OCI-LY3 (cell line): Measurements from ENCODE around the gene PIK3CA.

Source experiments
- H2AFZ ChIP-seq: fragments of 200-600, 300-600 bp; shearing (Covaris generic); 2 replicates; pipeline ENCODE4 v1.6.0; 2014; ENCODE audit warnings: antibody characterized with exemption, low read depth, low read length
- H3K27ac ChIP-seq: fragments of 200-600, 300-600 bp; sonication (generic); 2 replicates; pipeline ENCODE4 v1.5.1; 2014; ENCODE audit warnings: mild to moderate bottlenecking, low read length, moderate library complexity, mixed read lengths
- H3K27me3 ChIP-seq: fragments of 200-600, 300-600 bp; sonication (generic); 2 replicates; pipeline ENCODE4 v1.6.1; 2014; ENCODE audit warnings: low read depth, low read length, mixed read lengths
- H3K36me3 ChIP-seq: fragments of 200-600, 300-600 bp; sonication (generic); replicated peaks from 2 replicates; pipeline ENCODE3; 2014; ENCODE audit warnings: low read depth, low read length, mixed read lengths
- H3K4me1 ChIP-seq: fragments of 300-600, 200-600 bp; sonication (generic); 2 replicates; pipeline ENCODE4 v1.6.1; 2014; ENCODE audit warnings: low read length, mixed read lengths
- H3K4me2 ChIP-seq: fragments of 200-600, 300-600 bp; sonication (generic); 2 replicates; pipeline ENCODE4 v1.6.1; 2014; ENCODE audit warnings: low read length, mixed read lengths
- H3K4me3 ChIP-seq: fragments of 300-600, 200-600 bp; sonication (generic); 2 replicates; pipeline ENCODE4 v1.5.1; 2014; ENCODE audit warnings: antibody characterized with exemption, mild to moderate bottlenecking, low read length, moderate library complexity
- H3K79me2 ChIP-seq: fragments of 300-600, 200-600 bp; shearing (Covaris generic); 2 replicates; pipeline ENCODE4 v1.6.1; 2014; ENCODE audit warnings: mild to moderate bottlenecking, low read length, mixed read lengths
- H3K9ac ChIP-seq: fragments of 300-600, 200-600 bp; shearing (Covaris generic); 2 replicates; pipeline ENCODE4 v1.6.0; 2014; ENCODE audit warnings: mild to moderate bottlenecking, low read length, moderate library complexity
- H3K9me3 ChIP-seq: fragments of 200-600, 300-600 bp; shearing (Covaris generic); 2 replicates; pipeline ENCODE4 v1.6.1; 2014; ENCODE audit warnings: low read length, mixed read lengths; ENCODE audit not compliant: insufficient read depth
- H4K20me1 ChIP-seq: fragments of 200-600, 300-600 bp; sonication (generic); 2 replicates; pipeline ENCODE4 v1.6.1; 2016; ENCODE audit warnings: low read length, mixed read lengths; ENCODE audit not compliant: insufficient read depth
- EZH2phosphoT487 ChIP-seq: fragments of 200-600 bp; shearing (Covaris generic); IDR thresholded peaks from 2 replicates; pipeline ENCODE4 v1.6.1; 2018; ENCODE audit warnings: antibody characterized with exemption, mixed run types, low read depth
- TF ChIP-seq, protein P1 (sequence below): fragments of 200-600, 300-600 bp; sonication (generic); IDR thresholded peaks from 2 replicates; pipeline ENCODE4 v1.5.1; 2014; ENCODE audit warnings: antibody characterized with exemption, low read length, low read depth

The PIK3CA gene

DNA sequence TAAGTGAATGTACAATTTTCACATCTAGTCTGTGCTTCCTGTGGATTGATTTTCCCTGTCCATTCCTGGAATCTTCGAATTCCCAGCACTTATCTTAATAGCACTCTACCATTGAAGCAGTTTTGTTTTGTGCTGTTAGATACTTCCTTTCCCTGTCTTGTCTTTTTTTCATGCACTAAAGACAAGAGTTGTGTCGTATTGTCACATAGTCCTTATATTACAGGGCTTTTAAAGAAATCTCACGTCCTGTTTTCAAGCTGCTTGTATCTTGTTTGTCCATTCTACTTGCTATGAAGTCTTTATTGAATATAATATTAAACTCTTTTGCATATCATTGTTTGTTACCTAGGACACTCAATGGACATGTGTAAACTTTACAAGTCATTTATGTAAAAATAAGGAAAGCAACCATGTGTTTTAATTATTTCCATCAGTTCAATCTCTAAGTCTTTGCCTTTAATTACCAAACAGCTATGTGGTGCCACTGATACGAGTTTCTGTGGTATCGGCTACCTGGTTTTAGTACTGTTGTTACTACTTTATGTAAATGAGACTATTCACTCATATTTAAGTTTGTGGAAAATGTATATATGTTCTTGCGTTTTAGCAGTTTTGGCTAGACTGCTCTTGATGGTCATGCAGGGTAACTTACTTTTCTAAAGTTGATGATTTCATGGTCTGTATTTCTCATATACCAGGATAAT, 10.3 kb downstream of the PIK3CA start:
- H3K79me2 ChIP-seq: peaks cover 89% of the 10 kb centered on the region
- no peak overlapping the region for H3K27ac ChIP-seq
- 0 out of 2 replicates have a peak, but pooled peaks cover 6% of the 10 kb centered on the region for H3K27me3 ChIP-seq
- peak overlapping the region; percentile 25 for H3K4me2 ChIP-seq
- H3K4me3 ChIP-seq: no peak overlapping the region
- no peaks in the 10 kb centered on the region for H3K36me3 ChIP-seq
- no peaks in the 10 kb centered on the region for H3K9me3 ChIP-seq
- peaks cover 21% of the 10 kb centered on the region for H3K4me1 ChIP-seq
- TF ChIP-seq EZH2phosphoT487: no peak
- TF ChIP-seq, protein P1, sequence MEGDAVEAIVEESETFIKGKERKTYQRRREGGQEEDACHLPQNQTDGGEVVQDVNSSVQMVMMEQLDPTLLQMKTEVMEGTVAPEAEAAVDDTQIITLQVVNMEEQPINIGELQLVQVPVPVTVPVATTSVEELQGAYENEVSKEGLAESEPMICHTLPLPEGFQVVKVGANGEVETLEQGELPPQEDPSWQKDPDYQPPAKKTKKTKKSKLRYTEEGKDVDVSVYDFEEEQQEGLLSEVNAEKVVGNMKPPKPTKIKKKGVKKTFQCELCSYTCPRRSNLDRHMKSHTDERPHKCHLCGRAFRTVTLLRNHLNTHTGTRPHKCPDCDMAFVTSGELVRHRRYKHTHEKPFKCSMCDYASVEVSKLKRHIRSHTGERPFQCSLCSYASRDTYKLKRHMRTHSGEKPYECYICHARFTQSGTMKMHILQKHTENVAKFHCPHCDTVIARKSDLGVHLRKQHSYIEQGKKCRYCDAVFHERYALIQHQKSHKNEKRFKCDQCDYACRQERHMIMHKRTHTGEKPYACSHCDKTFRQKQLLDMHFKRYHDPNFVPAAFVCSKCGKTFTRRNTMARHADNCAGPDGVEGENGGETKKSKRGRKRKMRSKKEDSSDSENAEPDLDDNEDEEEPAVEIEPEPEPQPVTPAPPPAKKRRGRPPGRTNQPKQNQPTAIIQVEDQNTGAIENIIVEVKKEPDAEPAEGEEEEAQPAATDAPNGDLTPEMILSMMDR: no peak
- no peak overlapping the region for H2AFZ ChIP-seq
- H3K9ac ChIP-seq: no peak overlapping the region
- peaks cover 83% of the 10 kb centered on the region for H4K20me1 ChIP-seq

DNA sequence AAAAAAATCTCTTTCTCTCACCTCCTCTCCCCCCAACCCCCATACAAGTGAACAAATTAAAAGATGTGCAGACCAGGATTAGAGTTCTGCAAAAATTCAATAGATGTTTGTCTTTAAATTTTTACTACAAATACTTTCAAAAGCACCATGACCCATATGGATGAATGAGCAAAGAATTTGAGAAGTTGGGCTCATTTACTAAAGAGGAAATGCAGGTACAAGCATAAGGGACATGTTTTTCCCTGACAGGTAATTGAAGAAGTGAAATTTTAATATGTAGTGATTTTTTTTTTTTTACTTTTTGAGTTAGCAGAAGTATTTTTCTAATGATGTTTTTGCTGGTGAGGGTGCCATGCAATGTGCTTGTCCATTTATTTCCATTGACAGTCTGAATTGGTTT, 15.3 kb downstream of the PIK3CA start:
- TF ChIP-seq EZH2phosphoT487: no peak
- TF ChIP-seq, protein P1: no peak
- H3K36me3 ChIP-seq: no peaks in the 10 kb centered on the region
- H2AFZ ChIP-seq: no peak overlapping the region
- peaks cover 52% of the 10 kb centered on the region for H3K4me1 ChIP-seq
- no peaks in the 10 kb centered on the region for H3K27me3 ChIP-seq
- H3K27ac ChIP-seq: no peak overlapping the region
- no peak overlapping the region for H3K9ac ChIP-seq
- H3K79me2 ChIP-seq: peaks cover 79% of the 10 kb centered on the region
- H4K20me1 ChIP-seq: peaks cover 79% of the 10 kb centered on the region
- H3K9me3 ChIP-seq: no peaks in the 10 kb centered on the region
- H3K4me2 ChIP-seq: peak overlapping the region; percentile 34
- H3K4me3 ChIP-seq: peak overlapping the region; percentile 6

DNA sequence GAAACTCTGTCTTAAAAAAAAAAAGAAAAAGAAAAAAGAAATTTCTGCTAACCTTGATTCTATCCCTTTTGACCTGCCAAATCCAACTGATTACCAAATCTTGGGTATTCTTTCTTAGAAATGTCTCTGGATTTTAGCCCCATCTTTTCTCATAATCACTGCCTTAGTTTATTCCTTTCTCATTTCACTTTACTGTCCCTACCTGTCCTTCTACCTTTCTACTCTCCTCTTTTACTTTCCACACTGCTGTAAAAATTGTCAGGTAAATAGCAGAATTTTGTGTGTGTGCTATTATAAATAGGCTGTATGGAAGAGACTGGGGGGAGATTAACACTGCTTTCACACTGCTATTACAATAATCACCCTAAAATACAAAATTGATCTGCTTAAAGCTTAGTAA, 16.7 kb downstream of the PIK3CA start:
- Histone ChIP-seq H3K4me3 (no peak overlapping the region), H3K79me2 (peaks cover 78% of the 10 kb centered on the region), H3K36me3 (no peaks in the 10 kb centered on the region), H3K4me2 (no peak overlapping the region), H3K27ac (no peak overlapping the region), H3K9me3 (no peaks in the 10 kb centered on the region), H2AFZ (no peak overlapping the region), H3K27me3 (no peaks in the 10 kb centered on the region), H3K4me1 (peaks cover 51% of the 10 kb centered on the region), H4K20me1 (peaks cover 75% of the 10 kb centered on the region), H3K9ac (no peak overlapping the region)
- no peak for TF ChIP-seq EZH2phosphoT487
- TF ChIP-seq, protein P1: no peak

DNA sequence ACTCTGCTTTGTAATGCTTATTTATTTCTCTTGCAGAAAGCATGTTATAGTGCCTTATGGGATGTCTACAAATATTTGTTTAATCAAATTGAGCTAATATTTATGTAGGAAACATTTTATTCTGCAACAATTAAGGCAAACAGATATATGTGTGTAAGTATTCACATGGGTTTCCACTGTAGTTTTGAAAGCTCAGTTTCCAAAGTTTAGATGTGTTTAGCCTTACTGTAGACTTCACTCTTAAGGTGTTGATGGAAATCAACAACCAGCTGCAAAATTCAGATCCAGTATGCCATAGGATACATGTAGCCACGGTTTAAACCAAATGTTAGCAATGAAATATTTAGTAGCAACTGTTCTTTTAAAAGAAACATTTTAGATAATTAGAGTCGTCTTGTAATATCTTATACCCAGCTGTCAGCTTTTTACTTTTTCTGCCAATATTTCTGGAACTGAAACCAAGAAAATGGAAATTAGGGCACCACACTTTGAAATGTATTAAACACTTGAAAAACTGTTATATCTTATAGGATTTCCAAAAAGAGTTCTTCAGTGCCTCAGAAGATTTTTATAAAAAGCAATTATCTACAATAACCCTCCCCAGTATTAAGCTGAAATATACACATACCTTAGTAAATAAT, 18.5 kb downstream of the PIK3CA start:
- H4K20me1 ChIP-seq: peaks cover 69% of the 10 kb centered on the region
- H3K9ac ChIP-seq: no peak overlapping the region
- no peaks in the 10 kb centered on the region for H3K27me3 ChIP-seq
- H3K4me1 ChIP-seq: peaks cover 51% of the 10 kb centered on the region
- H3K27ac ChIP-seq: peak overlapping the region; percentile 17; the same call in 1 of the 2 replicates
- no peaks in the 10 kb centered on the region for H3K36me3 ChIP-seq
- H3K4me3 ChIP-seq: peak overlapping the region; percentile 62
- H3K9me3 ChIP-seq: no peaks in the 10 kb centered on the region
- peak overlapping the region; percentile 78 for H3K4me2 ChIP-seq
- TF ChIP-seq, protein P1: no peak
- no peak for TF ChIP-seq EZH2phosphoT487
- peaks cover 66% of the 10 kb centered on the region for H3K79me2 ChIP-seq
- no peak overlapping the region for H2AFZ ChIP-seq
